Fibroblast of lung (primary cell): ENCODE measurements around the gene TOX4.

Experiments used
- CTCF ChIP-seq, 2 donors: IDR thresholded peaks in 1 of 2; conservative IDR thresholded peaks in 1 of 2; 1 replicate in 1 of 2; 2 replicates in 1 of 2; pipeline ENCODE4 v1.5.1; 2011 to 2012; ENCODE audit warnings: low read length in 2 of 2, control low read depth in 1 of 2, inconsistent platforms in 1 of 2, low read depth in 1 of 2, mild to moderate bottlenecking in 1 of 2
- EZH2 ChIP-seq: IDR thresholded peaks from 2 replicates; pipeline ENCODE4 v1.5.1; 2012; ENCODE audit warnings: low read length, control low read depth, mild to moderate bottlenecking; ENCODE audit errors: missing control alignments

- no peak for TF ChIP-seq CTCF (conservative IDR thresholded peaks at IDR 0.05 in 1 of 2, IDR thresholded peaks at IDR 0.05 in 1 of 2; ENCODE audit: low read depth in 1 of 2, low read length in 2 of 2)
- TF ChIP-seq EZH2: no peak
Observed at GRCh38 chr14:21534576-21534975, 57.6 kb downstream of the TOX4 start.
